ENCODE results near the gene SLC5A4.

SLC5A4 gene

GRCh38 chr22:32244547-32244946 lies 10.6 kb downstream of the SLC5A4 start:
- Histone ChIP-seq H3K36me3 (no peaks in the 10 kb centered on the region), H3K9me3 (ENCODE audit: severe bottlenecking) (no peaks in the 10 kb centered on the region), H3K27me3 (ENCODE audit: insufficient read depth, low read depth, severe bottlenecking) (no peaks in the 10 kb centered on the region), H3K4me3 (ENCODE audit: low read depth, low read length) (no peak overlapping the region), H3K27ac (no peak overlapping the region)
- DNase-seq: no peak
- no peak for TF ChIP-seq CTCF (IDR thresholded peaks at IDR 0.05; ENCODE audit: low read depth, low read length)

DNA sequence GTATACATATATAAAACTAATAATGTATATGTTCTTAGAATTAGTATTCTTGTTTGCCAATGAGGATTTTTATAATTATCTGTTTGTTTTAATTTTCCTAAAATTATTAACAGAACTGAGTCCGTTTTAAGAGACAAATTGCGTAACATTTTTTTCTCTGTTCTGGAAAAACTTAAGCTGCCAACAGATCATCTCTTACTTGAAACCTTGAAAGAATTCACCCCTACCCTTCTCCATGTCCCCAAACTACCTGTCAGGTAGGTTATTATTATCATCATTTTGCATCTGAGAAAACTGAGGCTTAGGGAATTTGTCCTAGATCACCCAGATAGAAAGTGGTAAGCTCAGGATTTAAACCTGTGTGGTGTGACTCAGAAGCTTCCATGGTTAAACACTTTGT lies 14.7 kb downstream of the SLC5A4 start:
- DNase-seq: no peak
- no peak for TF ChIP-seq CTCF (IDR thresholded peaks at IDR 0.05; ENCODE audit: low read depth, low read length)
- H3K27ac ChIP-seq: no peak overlapping the region
- no peaks in the 10 kb centered on the region for H3K9me3 ChIP-seq (ENCODE audit: severe bottlenecking)
- H3K4me3 ChIP-seq (ENCODE audit: low read depth, low read length): no peak overlapping the region
- H3K27me3 ChIP-seq (ENCODE audit: insufficient read depth, low read depth, severe bottlenecking): no peaks in the 10 kb centered on the region
- no peaks in the 10 kb centered on the region for H3K36me3 ChIP-seq

DNA sequence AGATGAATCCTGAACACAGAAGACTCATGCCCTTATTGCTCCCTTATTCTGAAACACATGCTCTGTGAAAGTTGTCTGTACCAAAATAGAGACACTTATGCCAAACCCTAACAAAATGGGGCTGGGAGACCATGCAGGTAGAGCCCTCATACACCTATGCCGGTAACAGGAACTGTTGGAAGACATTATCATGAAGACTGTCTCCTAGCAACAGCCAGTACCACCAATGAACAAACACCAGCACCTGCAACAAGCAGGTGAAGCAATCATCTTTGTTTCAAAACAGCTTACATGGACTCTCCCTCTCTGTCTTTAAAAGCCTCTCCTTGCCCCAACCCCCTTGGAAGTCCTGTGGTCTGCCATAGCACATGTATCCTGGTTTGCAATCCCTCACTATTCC lies 17.2 kb downstream of the SLC5A4 start:
- H3K4me3 ChIP-seq (ENCODE audit: low read depth, low read length): no peak overlapping the region
- DNase-seq: no peak
- no peaks in the 10 kb centered on the region for H3K9me3 ChIP-seq (ENCODE audit: severe bottlenecking)
- no peak for TF ChIP-seq CTCF (IDR thresholded peaks at IDR 0.05; ENCODE audit: low read depth, low read length)
- no peak overlapping the region for H3K27ac ChIP-seq
- H3K27me3 ChIP-seq (ENCODE audit: insufficient read depth, low read depth, severe bottlenecking): no peaks in the 10 kb centered on the region
- H3K36me3 ChIP-seq: no peaks in the 10 kb centered on the region

DNA sequence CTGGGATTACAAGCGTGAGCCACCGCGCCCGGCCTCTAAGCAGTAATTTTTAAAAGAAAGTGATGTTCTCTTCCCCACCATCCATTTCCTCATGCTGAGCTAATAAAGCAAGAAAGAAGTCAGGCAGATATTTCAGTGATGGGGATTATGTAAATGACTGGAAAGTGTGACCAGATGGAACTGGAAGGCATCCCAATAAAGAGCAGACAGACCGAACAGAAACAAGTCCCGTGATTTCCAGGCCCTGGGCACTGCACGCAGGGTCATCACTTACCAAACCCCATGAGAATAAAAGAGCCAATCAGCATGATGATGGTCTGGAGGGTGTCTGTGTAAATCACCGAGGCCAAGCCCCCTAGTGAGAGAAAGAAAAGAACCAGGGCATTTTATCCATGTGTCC lies 18.2 kb downstream of the SLC5A4 start:
- TF ChIP-seq CTCF (IDR thresholded peaks at IDR 0.05; ENCODE audit: low read depth, low read length): no peak
- DNase-seq: no peak
- no peaks in the 10 kb centered on the region for H3K36me3 ChIP-seq
- no peaks in the 10 kb centered on the region for H3K9me3 ChIP-seq (ENCODE audit: severe bottlenecking)
- H3K27ac ChIP-seq: no peak overlapping the region
- no peak overlapping the region for H3K4me3 ChIP-seq (ENCODE audit: low read depth, low read length)
- no peaks in the 10 kb centered on the region for H3K27me3 ChIP-seq (ENCODE audit: insufficient read depth, low read depth, severe bottlenecking)

GRCh38 chr22:32233091-32233490 lies 22.1 kb downstream of the SLC5A4 start:
- peaks cover 6% of the 10 kb centered on the region for H3K27me3 ChIP-seq (ENCODE audit: insufficient read depth, low read depth, severe bottlenecking)
- H3K9me3 ChIP-seq (ENCODE audit: severe bottlenecking): no peaks in the 10 kb centered on the region
- DNase-seq: no peak
- H3K36me3 ChIP-seq: no peaks in the 10 kb centered on the region
- no peak for TF ChIP-seq CTCF (IDR thresholded peaks at IDR 0.05; ENCODE audit: low read depth, low read length)
- H3K27ac ChIP-seq: no peak overlapping the region
- no peak overlapping the region for H3K4me3 ChIP-seq (ENCODE audit: low read depth, low read length)

DNA sequence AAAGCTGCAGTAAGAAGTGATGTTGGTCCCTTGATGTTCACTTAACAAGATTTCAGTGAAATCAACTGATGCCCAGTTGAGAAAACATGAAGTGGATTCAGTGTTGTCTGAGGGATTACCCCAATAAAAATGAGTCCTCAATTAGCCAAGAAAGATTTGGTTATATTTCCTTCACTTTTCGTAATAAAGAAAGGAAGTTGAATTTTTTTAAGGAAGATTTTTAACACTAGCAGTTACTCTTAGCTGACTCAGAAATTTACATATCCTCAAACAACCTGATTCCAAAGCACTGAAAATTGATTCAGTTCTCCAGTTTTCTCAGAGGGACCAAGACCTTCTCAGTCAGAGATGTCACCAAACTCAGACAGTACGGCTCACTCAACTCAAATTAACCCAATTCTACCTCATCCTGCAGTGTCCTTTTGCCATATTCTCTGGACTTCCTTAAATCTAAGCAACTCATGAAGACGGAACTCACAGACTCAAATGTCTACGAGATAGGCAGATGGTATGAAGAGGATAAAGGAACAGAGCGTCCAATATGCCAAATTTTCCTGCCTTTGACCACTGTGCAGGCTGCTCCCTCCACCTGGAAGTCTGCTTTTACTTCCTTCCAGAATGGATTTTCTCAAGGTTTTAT lies 22.8 kb downstream of the SLC5A4 start:
- no peak for DNase-seq

More for the DNA sequence above, 22.8 kb downstream of the SLC5A4 start:
- no peak overlapping the region for H3K4me3 ChIP-seq (ENCODE audit: low read depth, low read length)
- peaks cover 6% of the 10 kb centered on the region for H3K27me3 ChIP-seq (ENCODE audit: insufficient read depth, low read depth, severe bottlenecking)
- no peaks in the 10 kb centered on the region for H3K36me3 ChIP-seq
- no peak overlapping the region for H3K27ac ChIP-seq
- no peaks in the 10 kb centered on the region for H3K9me3 ChIP-seq (ENCODE audit: severe bottlenecking)
- no peak for TF ChIP-seq CTCF (IDR thresholded peaks at IDR 0.05; ENCODE audit: low read depth, low read length)
